Stromal cell of bone marrow (primary cell): ENCODE data around the gene TM4SF1.

Experiments
- DNase-seq: peaks from one replicate; pipeline ENCODE4 v3.0.0-alpha.2; 2012; ENCODE audit warnings: low read depth

The TM4SF1 gene

GRCh38 chr3:149377408-149378364 is at the start of gene TM4SF1:
Gene TM4SF1 (minus strand): TSS chr3:149377649. CDS start chr3:149377547, 102 bp downstream.
- DNase-seq: peak; percentile 97

- DNase-seq: no peak
Observed at GRCh38 chr3:149426325-149426724, 48.9 kb upstream of the TM4SF1 start.

GRCh38 chr3:149424918-149425317 is 47.5 kb upstream of the TM4SF1 start:
- no peak for DNase-seq

- DNase-seq: no peak
Observed at GRCh38 chr3:149421764-149422163, 44.3 kb upstream of the TM4SF1 start.

- no peak for DNase-seq
Observed at GRCh38 chr3:149419816-149420215, 42.4 kb upstream of the TM4SF1 start.

- no peak for DNase-seq
Observed at GRCh38 chr3:149417727-149418126, 40.3 kb upstream of the TM4SF1 start.

- DNase-seq: no peak
Observed at GRCh38 chr3:149417174-149417573, 39.7 kb upstream of the TM4SF1 start.

- no peak for DNase-seq
Observed at GRCh38 chr3:149415484-149415883, 38.0 kb upstream of the TM4SF1 start.

- DNase-seq: peak; percentile 65
Observed at GRCh38 chr3:149414557-149415231, 37.2 kb upstream of the TM4SF1 start.

GRCh38 chr3:149411583-149411982 is 34.1 kb upstream of the TM4SF1 start:
- no peak for DNase-seq

- DNase-seq: no peak
Observed at GRCh38 chr3:149409351-149409750, 31.9 kb upstream of the TM4SF1 start.

GRCh38 chr3:149407898-149408297 is 30.4 kb upstream of the TM4SF1 start:
- DNase-seq: no peak

GRCh38 chr3:149406244-149406752 is 28.8 kb upstream of the TM4SF1 start:
- DNase-seq: no peak

GRCh38 chr3:149403443-149403842 is 26.0 kb upstream of the TM4SF1 start:
- DNase-seq: no peak

- DNase-seq: no peak
Observed at GRCh38 chr3:149402481-149402880, 25.0 kb upstream of the TM4SF1 start.

GRCh38 chr3:149401926-149402310 is 24.5 kb upstream of the TM4SF1 start:
- DNase-seq: no peak

GRCh38 chr3:149401212-149401925 is 23.9 kb upstream of the TM4SF1 start:
- no peak for DNase-seq

GRCh38 chr3:149400645-149401044 is 23.2 kb upstream of the TM4SF1 start:
- no peak for DNase-seq

- DNase-seq: no peak
Observed at GRCh38 chr3:149398296-149398695, 20.8 kb upstream of the TM4SF1 start.

GRCh38 chr3:149397528-149397927 is 20.1 kb upstream of the TM4SF1 start:
- no peak for DNase-seq

GRCh38 chr3:149396476-149396875 is 19.0 kb upstream of the TM4SF1 start:
- DNase-seq: no peak
